HG02885 (cell line): ENCODE measurements around the gene HDAC2.
"Not testable (repeated sequence)": the region's sequence is repeated elsewhere in the genome, so short reads cannot be mapped to it uniquely, and the experiment has no call there.

Experiments
- ATAC-seq: cut with Tn5 transposase; IDR thresholded peaks from one replicate; pipeline ENCODE4 v1.9.1; 2021; ENCODE audit warnings: mild to moderate bottlenecking; ENCODE audit not compliant: unreplicated experiment, poor library complexity

Gene HDAC2

DNA sequence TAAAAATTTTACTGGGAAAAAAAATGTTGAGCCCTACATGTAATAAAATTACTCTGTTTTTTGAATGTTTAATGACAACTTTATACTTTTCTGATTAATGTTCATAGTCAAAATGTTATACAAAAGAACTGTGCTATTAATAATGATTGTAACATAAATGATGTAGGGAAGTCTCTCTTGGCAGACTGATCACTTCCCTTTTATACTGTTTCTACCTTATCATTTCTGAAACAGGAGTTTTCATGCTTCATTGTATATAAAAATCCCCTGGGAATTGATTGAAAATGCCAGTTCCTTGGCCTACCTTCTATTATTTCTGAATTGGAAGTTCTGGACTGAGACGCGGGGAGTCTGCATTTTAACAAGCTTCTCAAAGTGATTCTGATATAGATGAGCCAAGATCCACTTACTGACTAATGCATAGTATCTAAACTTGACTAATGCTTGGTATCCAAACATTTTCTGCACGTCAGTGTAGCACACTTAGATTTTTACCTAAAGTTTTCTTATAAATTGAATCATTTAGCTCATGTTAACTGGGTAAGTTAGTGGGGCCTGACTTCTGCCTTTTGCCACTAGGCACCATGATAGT, 7.2 kb upstream of the HDAC2 start:
- no peak for ATAC-seq

- no peak for ATAC-seq
These were observed 5.9 kb upstream of the HDAC2 start for GRCh38 chr6:113976806-113977205.

GRCh38 chr6:113971741-113972140, 793 bp upstream of the HDAC2 start:
- ATAC-seq = no peak

GRCh38 chr6:113969888-113970804, 802 bp downstream of the HDAC2 start:
- ATAC-seq = peak; percentile 41

DNA sequence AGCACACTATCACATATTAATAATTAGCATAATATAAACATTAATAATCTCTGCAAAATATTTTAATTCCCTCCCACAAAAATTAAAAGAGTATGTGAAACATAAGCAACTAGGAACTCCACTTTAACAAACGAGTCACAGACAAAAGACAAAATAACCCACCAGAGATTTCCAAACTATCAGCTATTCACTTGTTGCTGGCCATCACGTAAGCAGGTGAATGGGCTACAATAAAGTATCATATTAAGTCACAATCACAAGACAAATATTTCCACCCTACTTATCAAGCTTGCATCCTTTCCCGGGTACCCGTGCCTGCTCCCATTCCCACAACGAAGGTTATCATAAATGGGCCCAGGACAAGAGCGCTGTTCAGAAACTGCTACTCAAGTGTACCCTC, 2.5 kb downstream of the HDAC2 start:
- ATAC-seq = no peak

DNA sequence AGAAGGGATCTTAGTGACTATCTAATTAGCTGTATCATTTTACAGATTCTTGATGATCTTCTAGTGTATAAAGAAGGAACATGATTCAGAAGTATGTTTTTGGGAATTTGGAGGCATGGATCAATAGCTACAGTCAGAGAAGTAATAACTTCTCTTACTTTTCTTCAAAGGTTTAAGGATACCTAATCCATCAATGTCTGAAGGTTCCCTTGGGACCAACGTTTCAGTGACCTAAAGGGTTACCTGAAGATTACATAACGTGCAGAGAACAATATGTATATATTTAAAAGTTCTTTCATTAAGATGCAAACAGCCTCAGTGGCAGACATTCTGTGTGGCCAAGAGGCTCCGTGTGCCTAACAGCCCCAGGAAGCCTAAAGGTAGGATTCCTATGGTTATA, 3.2 kb downstream of the HDAC2 start:
- ATAC-seq = no peak

GRCh38 chr6:113960795-113961194, 10.2 kb downstream of the HDAC2 start:
- ATAC-seq = peak; percentile 86

DNA sequence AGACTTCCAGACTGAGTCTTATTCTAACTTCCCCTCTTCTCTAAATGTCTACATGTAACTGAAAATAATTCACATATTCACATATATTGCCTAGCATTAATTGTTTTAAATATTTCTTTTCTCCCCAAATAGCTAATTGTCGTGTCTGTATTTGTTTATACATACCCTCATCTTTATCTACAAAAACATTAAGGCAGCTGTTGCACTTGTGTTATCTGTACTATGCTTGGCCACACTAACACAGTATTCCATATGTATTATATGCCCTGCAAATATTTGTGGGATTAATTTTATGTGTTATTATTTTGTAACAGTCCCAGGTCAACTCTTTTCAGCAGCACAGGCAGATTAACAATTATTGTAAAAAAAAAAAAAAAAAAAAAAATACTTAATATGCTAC, 11.7 kb downstream of the HDAC2 start:
- no peak for ATAC-seq

GRCh38 chr6:113954653-113955052, 16.3 kb downstream of the HDAC2 start:
- no peak for ATAC-seq

DNA sequence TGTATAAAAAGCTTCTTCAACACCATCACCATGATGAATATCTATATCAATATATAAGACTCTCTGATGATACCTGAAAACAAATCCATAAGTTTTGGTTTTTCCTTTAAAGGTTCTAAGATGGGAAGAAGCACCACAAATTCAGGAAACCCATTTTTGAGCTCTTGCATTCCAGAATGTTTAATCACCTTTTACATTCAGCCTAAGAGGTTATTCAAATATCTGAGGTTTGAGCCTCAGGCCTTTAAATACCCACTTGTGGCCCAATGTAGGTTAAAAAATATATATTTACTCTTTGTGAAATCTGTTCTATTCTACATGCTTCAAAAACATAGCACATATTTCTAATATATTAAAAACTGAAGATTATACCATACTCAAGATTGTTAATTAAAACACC, 17.6 kb downstream of the HDAC2 start:
- ATAC-seq = no peak

DNA sequence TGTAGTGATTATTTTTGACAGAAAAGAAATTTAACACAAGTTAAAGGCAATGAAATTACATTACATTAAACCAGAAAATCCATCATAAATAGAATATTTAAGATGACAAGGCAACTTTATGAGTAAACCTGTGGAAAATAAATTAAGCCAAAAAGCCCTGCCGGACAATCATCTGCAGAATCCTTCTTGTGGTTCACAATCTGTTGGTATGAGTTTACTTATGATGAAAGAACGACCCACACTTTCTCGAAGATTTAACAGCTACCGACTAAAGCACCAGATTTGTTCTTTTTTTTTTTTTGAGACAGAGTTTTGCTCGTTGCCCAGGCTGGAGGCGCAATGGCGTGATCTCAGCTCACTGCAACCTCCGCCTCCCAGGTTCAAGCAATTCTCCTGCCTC, 21.4 kb downstream of the HDAC2 start:
- no peak for ATAC-seq

GRCh38 chr6:113944701-113945100, 26.2 kb downstream of the HDAC2 start:
- no peak for ATAC-seq

- ATAC-seq = no peak
These were observed 31.1 kb downstream of the HDAC2 start for GRCh38 chr6:113939825-113940224.

- ATAC-seq = peak; percentile 92
These were observed 34.6 kb downstream of the HDAC2 start for GRCh38 chr6:113936093-113936934.

- ATAC-seq = no peak
These were observed 36.8 kb downstream of the HDAC2 start for GRCh38 chr6:113934101-113934500.

DNA sequence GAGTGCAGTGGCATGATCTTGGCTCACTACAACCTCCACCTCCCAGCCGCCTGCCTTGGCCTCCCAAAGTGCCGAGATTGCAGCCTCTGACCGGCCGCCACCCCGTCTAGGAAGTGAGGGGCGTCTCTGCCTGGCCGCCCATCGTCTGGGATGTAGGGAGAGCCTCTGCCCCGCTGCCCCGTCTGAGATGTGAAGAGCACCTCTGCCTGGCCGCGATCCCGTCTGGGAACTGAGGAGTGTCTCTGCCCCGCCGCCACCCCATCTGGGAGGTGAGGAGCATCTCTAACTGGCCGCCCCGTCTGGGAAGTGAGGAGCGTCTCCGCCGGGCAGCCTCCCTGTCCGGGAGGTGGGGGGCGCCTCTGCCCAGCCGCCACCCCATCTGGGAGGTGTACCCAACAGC, 39.0 kb downstream of the HDAC2 start:
- not testable (repeated sequence) for ATAC-seq

DNA sequence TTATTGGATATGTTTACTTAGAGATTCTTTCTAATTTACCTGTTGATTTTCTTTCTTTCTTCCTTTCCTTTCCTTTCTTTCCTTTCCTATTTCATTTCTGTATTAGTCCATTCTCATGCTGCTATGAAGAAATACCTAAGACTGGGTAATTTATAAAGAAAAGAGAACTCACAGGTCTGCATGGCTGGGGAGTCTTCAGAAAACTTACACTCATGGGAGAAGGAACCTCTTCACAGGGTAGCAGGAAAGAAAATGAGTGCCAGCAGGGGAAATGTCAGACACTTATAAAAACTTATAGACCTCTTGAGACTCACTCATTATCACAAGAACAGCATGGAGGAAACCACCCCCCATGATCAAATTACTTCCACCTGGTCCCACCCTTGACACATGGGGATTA, 40.8 kb downstream of the HDAC2 start:
- no peak for ATAC-seq

DNA sequence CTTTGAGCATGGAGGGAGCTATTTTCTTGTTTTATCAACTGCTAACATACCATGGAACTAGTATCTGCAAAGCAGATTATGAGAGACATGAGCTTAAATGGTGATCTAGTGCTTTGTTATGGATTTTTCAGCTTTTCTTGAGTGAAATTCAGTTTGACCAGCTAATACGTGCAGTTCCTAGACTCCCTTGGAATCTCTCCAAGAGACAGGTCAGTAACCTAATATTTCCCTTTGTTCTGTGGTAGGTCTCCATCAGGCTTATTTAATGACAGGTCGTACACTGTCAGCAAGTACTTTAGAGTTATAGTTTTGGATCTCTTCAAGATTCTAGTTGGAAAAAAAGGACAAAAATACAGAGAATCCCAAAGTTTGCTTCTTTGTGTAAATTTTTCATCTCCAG, 43.9 kb downstream of the HDAC2 start:
- ATAC-seq = no peak

- ATAC-seq = no peak
These were observed 45.6 kb downstream of the HDAC2 start for GRCh38 chr6:113925378-113925777.

DNA sequence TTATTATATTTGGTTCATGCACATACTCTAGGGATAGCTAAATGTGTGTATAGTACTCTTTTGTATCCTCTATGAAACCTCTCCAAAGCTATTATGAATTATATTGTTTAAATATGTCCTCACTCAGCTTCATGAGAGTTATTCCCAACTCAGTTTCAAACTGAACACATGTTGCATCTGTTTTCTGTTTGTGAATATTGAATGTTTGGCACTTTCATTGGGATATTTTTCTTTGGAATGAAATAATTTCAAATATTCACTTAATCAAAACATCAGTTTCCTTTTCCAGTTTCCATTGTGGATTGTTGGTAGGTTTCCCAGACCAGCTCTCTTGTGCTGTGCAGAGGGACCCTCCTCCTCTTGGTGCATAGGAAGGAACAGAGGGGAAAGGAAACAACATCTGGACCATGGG, 46.6 kb downstream of the HDAC2 start:
- no peak for ATAC-seq

DNA sequence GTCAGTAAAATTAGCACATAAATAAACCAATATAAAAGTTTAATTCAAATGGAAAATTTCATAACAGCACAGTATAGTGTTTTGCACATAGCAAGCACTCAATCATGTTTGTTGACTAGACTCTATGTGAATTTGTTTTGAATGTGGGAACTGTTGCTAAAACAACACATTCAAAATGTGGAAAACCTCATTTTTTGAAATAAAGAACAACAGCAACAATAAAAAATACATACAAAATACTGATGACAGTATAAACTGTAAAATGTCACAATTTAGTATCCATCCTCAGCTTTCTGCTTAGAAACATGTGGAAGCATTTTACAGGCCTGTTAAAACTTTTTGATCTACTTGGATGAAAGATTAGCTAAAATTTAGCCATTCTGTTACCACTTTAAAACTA, 47.4 kb downstream of the HDAC2 start:
- ATAC-seq = no peak
